ENCODE data around the gene CADPS2. TPM values are rescaled to one million over a fixed set of nuclear protein-coding genes. Genes with fewer than 3 reads are reported as not detected.

Gene CADPS2
- total and polyA plus RNA-seq, 2 of the 4 experiments (the other 2 are of a cell fraction), result 0.10 to 0.54 TPM

DNA sequence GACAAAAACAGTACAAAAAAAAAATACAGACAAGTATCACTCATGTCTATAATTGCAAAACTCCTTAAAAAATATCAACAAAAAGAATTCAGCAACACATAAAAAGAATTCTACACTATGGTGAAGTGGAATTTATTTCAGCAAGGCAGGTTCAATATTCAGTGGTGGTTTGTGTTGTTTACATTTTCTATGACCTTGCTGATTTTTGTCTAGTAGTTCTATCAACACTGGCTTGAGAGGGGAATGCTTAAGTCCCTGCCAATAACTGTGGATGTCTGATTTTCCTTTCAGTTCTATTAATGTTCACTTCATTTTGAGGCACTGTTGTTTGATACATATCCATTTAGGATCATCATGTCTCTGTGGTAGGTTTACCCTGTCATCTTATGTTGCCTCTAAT, 58.5 kb downstream of the CADPS2 start:
- no peaks in the 10 kb centered on the region for H3K4me1 ChIP-seq (ENCODE audit: control insufficient read depth, insufficient read depth, low read length)
- no peak overlapping the region for H4K91ac ChIP-seq (ENCODE audit: insufficient read depth, low read depth, low read length)
- intact Hi-C loops (cut with micrococcal nuclease), result no loop called here
- no peak overlapping the region for H3K23ac ChIP-seq (ENCODE audit: low read depth, low read length)
- DNase-seq (no peak), ATAC-seq (ENCODE audit: low read depth) (no peak)
- no peak overlapping the region for H3K9ac ChIP-seq (ENCODE audit: low read depth, low read length)
- no peaks in the 10 kb centered on the region; the same call in 1 of the 2 replicates for H3K9me3 ChIP-seq (ENCODE audit: control insufficient read depth, insufficient read depth, low read length)
- dilution Hi-C loops (cut with HindIII; ENCODE audit: low sequenced_read_pairs, unreplicated experiment), result no loop called here
- no peak overlapping the region for H2AFZ ChIP-seq (replicated peaks; ENCODE audit: low read length, poor library complexity)
- no peak overlapping the region for H2BK20ac ChIP-seq (ENCODE audit: low read depth, low read length)
- TF ChIP-seq SMC3 (IDR thresholded peaks at IDR 0.05; ENCODE audit: low read depth, low read length) (no peak), MXI1 (IDR thresholded peaks at IDR 0.05; ENCODE audit: borderline replicate concordance, low read depth, low read length) (no peak), RCOR1 (IDR thresholded peaks at IDR 0.05; ENCODE audit: insufficient replicate concordance, low read length) (no peak), RFX5 (IDR thresholded peaks at IDR 0.05; ENCODE audit: low read depth, low read length) (no peak), MAZ (IDR thresholded peaks at IDR 0.05; ENCODE audit: borderline replicate concordance, low read depth, low read length) (no peak), CHD1 (IDR thresholded peaks at IDR 0.05; ENCODE audit: low read depth, low read length) (no peak), BHLHE40 (IDR thresholded peaks at IDR 0.05; ENCODE audit: low read depth, low read length) (no peak), CEBPB (IDR thresholded peaks at IDR 0.05; ENCODE audit: low read depth, low read length) (no peak), NFE2L2 (IDR thresholded peaks at IDR 0.05; ENCODE audit: low read depth, low read length) (no peak)
- TF ChIP-seq, protein P1, sequence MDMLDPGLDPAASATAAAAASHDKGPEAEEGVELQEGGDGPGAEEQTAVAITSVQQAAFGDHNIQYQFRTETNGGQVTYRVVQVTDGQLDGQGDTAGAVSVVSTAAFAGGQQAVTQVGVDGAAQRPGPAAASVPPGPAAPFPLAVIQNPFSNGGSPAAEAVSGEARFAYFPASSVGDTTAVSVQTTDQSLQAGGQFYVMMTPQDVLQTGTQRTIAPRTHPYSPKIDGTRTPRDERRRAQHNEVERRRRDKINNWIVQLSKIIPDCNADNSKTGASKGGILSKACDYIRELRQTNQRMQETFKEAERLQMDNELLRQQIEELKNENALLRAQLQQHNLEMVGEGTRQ (IDR thresholded peaks at IDR 0.05; ENCODE audit: low read depth, low read length), result no peak
- TF ChIP-seq, protein P2, sequence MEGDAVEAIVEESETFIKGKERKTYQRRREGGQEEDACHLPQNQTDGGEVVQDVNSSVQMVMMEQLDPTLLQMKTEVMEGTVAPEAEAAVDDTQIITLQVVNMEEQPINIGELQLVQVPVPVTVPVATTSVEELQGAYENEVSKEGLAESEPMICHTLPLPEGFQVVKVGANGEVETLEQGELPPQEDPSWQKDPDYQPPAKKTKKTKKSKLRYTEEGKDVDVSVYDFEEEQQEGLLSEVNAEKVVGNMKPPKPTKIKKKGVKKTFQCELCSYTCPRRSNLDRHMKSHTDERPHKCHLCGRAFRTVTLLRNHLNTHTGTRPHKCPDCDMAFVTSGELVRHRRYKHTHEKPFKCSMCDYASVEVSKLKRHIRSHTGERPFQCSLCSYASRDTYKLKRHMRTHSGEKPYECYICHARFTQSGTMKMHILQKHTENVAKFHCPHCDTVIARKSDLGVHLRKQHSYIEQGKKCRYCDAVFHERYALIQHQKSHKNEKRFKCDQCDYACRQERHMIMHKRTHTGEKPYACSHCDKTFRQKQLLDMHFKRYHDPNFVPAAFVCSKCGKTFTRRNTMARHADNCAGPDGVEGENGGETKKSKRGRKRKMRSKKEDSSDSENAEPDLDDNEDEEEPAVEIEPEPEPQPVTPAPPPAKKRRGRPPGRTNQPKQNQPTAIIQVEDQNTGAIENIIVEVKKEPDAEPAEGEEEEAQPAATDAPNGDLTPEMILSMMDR (conservative IDR thresholded peaks at IDR 0.05; ENCODE audit: low read depth, low read length), result no peak
- no peak overlapping the region for H2AK9ac ChIP-seq (replicated peaks; ENCODE audit: low read depth, low read length, poor library complexity)
- no peak overlapping the region for H2BK120ac ChIP-seq (ENCODE audit: low read depth, low read length)
- no peak overlapping the region for H2BK5ac ChIP-seq (ENCODE audit: low read depth, low read length, poor library complexity, severe bottlenecking)
- no peak overlapping the region for H3K14ac ChIP-seq (replicated peaks; ENCODE audit: low read depth, low read length)
- no peak overlapping the region for H4K5ac ChIP-seq (ENCODE audit: low read depth, low read length)
- no peaks in the 10 kb centered on the region for H3K36me3 ChIP-seq (ENCODE audit: control insufficient read depth, insufficient read depth, low read length)
- BruUV-seq (replicated peaks), result no TSS peak
- no peak overlapping the region for H3K4me3 ChIP-seq (ENCODE audit: insufficient read depth, low read depth, low read length)
- H3K4ac ChIP-seq (ENCODE audit: low read depth, low read length), result no peak overlapping the region
- H3K18ac ChIP-seq (ENCODE audit: low read depth, low read length), result no peak overlapping the region
- no peaks in the 10 kb centered on the region for H3K9me1 ChIP-seq (ENCODE audit: insufficient read depth, low read length)
- ChIA-PET CTCF (no interaction called here), POLR2A (ENCODE audit: unreplicated experiment) (no interaction called here)
- in situ Hi-C loops (cut with MboI; ENCODE audit: low sequenced_read_pairs), result no loop called here
- no peaks in the 10 kb centered on the region for H4K20me1 ChIP-seq (ENCODE audit: insufficient read depth, low read length)
- no peak overlapping the region for H4K8ac ChIP-seq (ENCODE audit: low read depth in 2 of 2, low read length in 2 of 2)
- no peak overlapping the region for H3K4me2 ChIP-seq (ENCODE audit: low read depth, low read length)
- no peak overlapping the region for H3K27ac ChIP-seq (ENCODE audit: insufficient read depth, low read length)
- H3K79me1 ChIP-seq (ENCODE audit: low read depth in 1 of 2, low read length in 2 of 2), result no peaks in the 10 kb centered on the region
- H3K56ac ChIP-seq (ENCODE audit: extremely low read depth, insufficient read depth, low read length), result no peak overlapping the region
- no peak overlapping the region for H2BK15ac ChIP-seq (ENCODE audit: low read depth, low read length)
- no peaks in the 10 kb centered on the region for H3K27me3 ChIP-seq (ENCODE audit: control insufficient read depth, insufficient read depth, low read length)
- H2AK5ac ChIP-seq (ENCODE audit: low read depth, low read length), result no peak overlapping the region
